AG04449 (cell line): ENCODE data around the gene GPR6.

ENCODE experiments used
- CTCF ChIA-PET: fragments of 350-600 bp; formaldehyde crosslinking; extraction: SDS; loops from one replicate; lab custom pipeline; 2021; ENCODE audit warnings: antibody characterized with exemption; lab: Yijun Ruan, JAX
- POLR2A ChIA-PET: fragments of 400-600, 350-600 bp; formaldehyde crosslinking; extraction: SDS; loops from one replicate; lab custom pipeline; 2020; ENCODE audit warnings: antibody characterized with exemption, inconsistent platforms; lab: Yijun Ruan, JAX
- DNase-seq: peaks from one replicate; pipeline ENCODE4 v3.0.0-alpha.2; 2010; ENCODE audit warnings: low read depth, low spot score
- H3K4me3 ChIP-seq: 2 replicates; pipeline ENCODE4 v1.5.1; 2011; ENCODE audit warnings: low read depth, mild to moderate bottlenecking, control low read depth, low read length
- TF ChIP-seq, protein P1 (sequence below): IDR thresholded peaks from one replicate; pipeline ENCODE4 v1.5.1; 2011; ENCODE audit warnings: mild to moderate bottlenecking, moderate library complexity, low read length, control low read depth, inconsistent platforms; ENCODE audit not compliant: insufficient read depth; ENCODE audit errors: missing control alignments

Gene GPR6

DNA sequence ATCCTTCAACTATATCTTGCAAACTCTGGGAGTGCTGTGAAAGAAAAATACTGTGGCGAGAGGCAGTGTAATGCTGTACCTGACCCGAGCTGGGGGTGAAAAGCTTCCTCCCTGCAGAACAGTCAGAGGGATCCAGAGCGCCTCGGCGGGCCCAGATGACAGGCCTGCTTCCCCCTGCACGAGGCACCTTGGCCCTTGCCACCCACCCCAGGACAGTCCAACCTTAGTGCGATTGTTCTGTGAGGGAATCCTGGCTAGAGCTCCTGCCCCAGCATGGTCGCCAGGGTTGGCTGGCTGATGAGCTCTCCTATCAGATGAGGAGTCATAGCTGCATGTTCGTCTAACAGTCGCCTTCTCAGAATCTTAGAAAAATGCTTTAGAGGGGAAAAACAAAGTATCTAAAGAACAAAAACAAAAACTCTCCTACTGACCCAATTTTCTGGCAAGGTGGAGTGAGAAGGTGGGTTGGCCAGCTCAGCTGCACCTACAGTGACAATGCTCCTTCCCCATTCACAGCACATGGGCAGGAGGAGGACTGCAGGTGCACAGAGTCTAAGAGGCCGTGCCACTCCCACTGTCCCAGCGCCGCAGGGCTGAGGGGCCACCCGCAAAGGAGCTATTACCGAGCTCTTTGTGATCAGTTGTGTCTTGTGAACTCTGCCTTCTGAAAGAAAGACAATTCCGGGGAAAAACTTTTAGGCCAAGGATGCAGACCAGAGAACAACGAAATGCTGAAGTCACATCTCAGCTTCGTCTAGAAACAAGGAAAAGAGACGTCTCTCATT, 28.6 kb upstream of the GPR6 start:
- ChIA-PET CTCF (no interaction called here), POLR2A (no interaction called here)
- no peak for DNase-seq
- TF ChIP-seq, protein P1, sequence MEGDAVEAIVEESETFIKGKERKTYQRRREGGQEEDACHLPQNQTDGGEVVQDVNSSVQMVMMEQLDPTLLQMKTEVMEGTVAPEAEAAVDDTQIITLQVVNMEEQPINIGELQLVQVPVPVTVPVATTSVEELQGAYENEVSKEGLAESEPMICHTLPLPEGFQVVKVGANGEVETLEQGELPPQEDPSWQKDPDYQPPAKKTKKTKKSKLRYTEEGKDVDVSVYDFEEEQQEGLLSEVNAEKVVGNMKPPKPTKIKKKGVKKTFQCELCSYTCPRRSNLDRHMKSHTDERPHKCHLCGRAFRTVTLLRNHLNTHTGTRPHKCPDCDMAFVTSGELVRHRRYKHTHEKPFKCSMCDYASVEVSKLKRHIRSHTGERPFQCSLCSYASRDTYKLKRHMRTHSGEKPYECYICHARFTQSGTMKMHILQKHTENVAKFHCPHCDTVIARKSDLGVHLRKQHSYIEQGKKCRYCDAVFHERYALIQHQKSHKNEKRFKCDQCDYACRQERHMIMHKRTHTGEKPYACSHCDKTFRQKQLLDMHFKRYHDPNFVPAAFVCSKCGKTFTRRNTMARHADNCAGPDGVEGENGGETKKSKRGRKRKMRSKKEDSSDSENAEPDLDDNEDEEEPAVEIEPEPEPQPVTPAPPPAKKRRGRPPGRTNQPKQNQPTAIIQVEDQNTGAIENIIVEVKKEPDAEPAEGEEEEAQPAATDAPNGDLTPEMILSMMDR: no peak
- H3K4me3 ChIP-seq: no peak overlapping the region

DNA sequence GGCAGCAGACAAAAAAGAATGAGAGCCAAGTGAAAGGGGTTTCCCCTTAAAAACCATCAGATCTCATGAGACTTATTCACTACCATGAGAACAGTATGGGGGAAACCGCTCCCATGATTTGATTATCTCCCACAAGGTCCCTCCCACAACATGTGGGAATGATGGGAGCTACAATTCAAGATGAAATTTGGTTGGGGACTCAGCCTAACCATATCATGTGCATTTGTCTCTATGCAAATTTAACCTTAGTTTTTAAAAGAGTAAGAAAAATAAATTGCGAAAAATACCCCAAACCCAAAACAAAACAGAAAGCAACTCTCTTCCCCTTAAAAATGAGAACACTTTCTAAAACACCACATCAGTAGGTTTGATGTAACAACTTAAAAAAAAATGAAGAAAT, 22.6 kb upstream of the GPR6 start:
- TF ChIP-seq, protein P1: no peak
- ChIA-PET CTCF (no interaction called here), POLR2A (no interaction called here)

GRCh38 chr6:109958626-109959025, 19.5 kb upstream of the GPR6 start:
- CTCF ChIA-PET: no interaction called here
- POLR2A ChIA-PET: no interaction called here
- H3K4me3 ChIP-seq: no peak overlapping the region
- no peak for DNase-seq
- TF ChIP-seq, protein P1: no peak

More for the DNA sequence above, 22.6 kb upstream of the GPR6 start:
- no peak for DNase-seq
- H3K4me3 ChIP-seq: no peak overlapping the region

DNA sequence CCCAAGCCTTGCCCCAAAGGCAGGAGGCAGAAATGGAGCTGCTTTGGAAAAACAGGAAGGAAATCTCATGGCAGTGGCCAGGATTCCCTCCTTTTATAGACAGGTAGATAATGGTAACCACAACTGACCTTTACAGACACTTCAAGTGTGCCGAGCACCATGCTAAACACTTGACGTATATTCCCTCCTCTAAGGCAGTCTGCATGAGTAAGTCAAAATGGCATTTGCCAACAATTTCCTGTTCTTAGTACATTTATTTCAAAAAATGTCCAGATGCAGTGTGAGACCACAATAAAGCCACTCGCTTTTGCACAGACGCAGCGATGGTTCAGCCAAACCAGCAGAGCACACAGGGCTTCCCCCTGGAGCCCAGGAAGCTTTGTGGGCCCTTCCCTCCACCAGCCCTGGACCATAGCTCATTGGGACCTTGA, 16.5 kb upstream of the GPR6 start:
- POLR2A ChIA-PET: no interaction called here
- CTCF ChIA-PET: interaction anchor here (1.1 to 1.4 kb wide), 2 partner anchors 78 to 257 kb away, joined by 3 to 4 read pairs; no protein-coding TSS in a partner anchor
- peak; percentile 5 for DNase-seq
- TF ChIP-seq, protein P1: no peak
- no peak overlapping the region for H3K4me3 ChIP-seq

DNA sequence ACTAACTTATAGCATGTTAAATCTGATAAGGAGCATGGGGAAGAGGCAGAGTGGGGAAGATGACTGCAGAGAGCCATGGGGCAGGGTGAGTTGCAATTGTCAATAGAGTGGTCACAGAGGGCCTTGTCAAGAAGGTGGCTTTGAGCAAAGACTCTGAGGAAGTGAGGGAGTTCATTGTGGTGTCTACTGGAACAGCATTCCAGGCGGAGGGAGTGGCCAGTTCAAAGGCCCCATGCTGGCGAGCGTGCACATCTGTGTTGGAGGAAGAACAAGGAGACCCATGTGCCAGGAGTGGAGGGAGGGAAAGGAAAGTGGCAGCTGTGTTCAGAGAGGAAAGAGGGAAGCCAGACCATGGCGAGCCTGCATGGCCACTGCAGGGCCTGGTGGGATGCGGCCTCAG, 15.8 kb upstream of the GPR6 start:
- TF ChIP-seq, protein P1: no peak
- no peak for DNase-seq

GRCh38 chr6:109963598-109964170, 14.4 kb upstream of the GPR6 start:
- DNase-seq: no peak
- H3K4me3 ChIP-seq: no peak overlapping the region
- TF ChIP-seq, protein P1: no peak
- ChIA-PET POLR2A (no interaction called here), CTCF (no interaction called here)

More for the DNA sequence above, 15.8 kb upstream of the GPR6 start:
- ChIA-PET CTCF (interaction anchor here (1.4 kb wide), 1 partner anchor 258 kb away, joined by 4 read pairs; no protein-coding TSS in a partner anchor), POLR2A (no interaction called here)
- H3K4me3 ChIP-seq: no peak overlapping the region
